Stimulated activated CD4-positive, alpha-beta T cell treated with anti-CD3 and anti-CD28 coated beads, Interleukin-2, amount 100 ng/mL, for 48 hours (primary cell): ENCODE data around the gene URM1.

Source experiments
- DNase-seq, 2 donors: peaks; one replicate each; pipeline ENCODE4 v3.0.0-alpha.2; 2020

URM1 gene

GRCh38 chr9:128349772-128350171 lies 21.4 kb upstream of the URM1 start:
- DNase-seq, result no peak

- no peak for DNase-seq
These were observed 15.7 kb upstream of the URM1 start for GRCh38 chr9:128355451-128355850.

- DNase-seq, result no peak
These were observed 13.1 kb upstream of the URM1 start for GRCh38 chr9:128358090-128358489.

- DNase-seq, result no peak
These were observed 12.3 kb upstream of the URM1 start for GRCh38 chr9:128358861-128359260.

- no peak for DNase-seq
These were observed 10.3 kb upstream of the URM1 start for GRCh38 chr9:128360826-128361225.

- DNase-seq, result no peak
These were observed 9.7 kb upstream of the URM1 start for GRCh38 chr9:128361296-128361985.

- peak; percentile 57 to 62 for DNase-seq
These were observed 9.1 kb upstream of the URM1 start for GRCh38 chr9:128361986-128362646.

GRCh38 chr9:128362774-128363173 lies 8.4 kb upstream of the URM1 start:
- no peak for DNase-seq

- DNase-seq, result no peak
These were observed 5.6 kb upstream of the URM1 start for GRCh38 chr9:128365525-128365924.

GRCh38 chr9:128369024-128369706 lies 2.0 kb upstream of the URM1 start:
- no peak for DNase-seq

GRCh38 chr9:128370367-128370751 lies 815 bp upstream of the URM1 start:
- DNase-seq, result no peak

GRCh38 chr9:128371630-128372117 lies 500 bp downstream of the URM1 start:
- DNase-seq, result no peak

GRCh38 chr9:128372188-128372641 lies 1.0 kb downstream of the URM1 start:
- no peak for DNase-seq

GRCh38 chr9:128372784-128373183 lies 1.6 kb downstream of the URM1 start:
- no peak for DNase-seq

- DNase-seq, result no peak
These were observed 3.1 kb downstream of the URM1 start for GRCh38 chr9:128374221-128374675.

GRCh38 chr9:128375865-128376264 lies 4.7 kb downstream of the URM1 start:
- DNase-seq, result no peak

- DNase-seq, result no peak
These were observed 11.1 kb downstream of the URM1 start for GRCh38 chr9:128382261-128382660.

GRCh38 chr9:128383007-128383753 lies 12.0 kb downstream of the URM1 start:
- no peak for DNase-seq

- DNase-seq, result no peak
These were observed 12.6 kb downstream of the URM1 start for GRCh38 chr9:128383791-128384190.

GRCh38 chr9:128384801-128385495 lies 13.8 kb downstream of the URM1 start:
- DNase-seq, result no peak

GRCh38 chr9:128385496-128386460 lies 14.6 kb downstream of the URM1 start:
- no peak for DNase-seq
